ENCODE data around the gene IGF2. TPM values are rescaled to one million over a fixed set of nuclear protein-coding genes. Genes with fewer than 3 reads are reported as not detected.

IGF2 gene
- total RNA-seq, 5 donors from 2014 or later (not counting 1 experiment from before 2014, with no cell fraction given): 0.30 to 0.98 (median 0.60) TPM; not detected in 1

DNA sequence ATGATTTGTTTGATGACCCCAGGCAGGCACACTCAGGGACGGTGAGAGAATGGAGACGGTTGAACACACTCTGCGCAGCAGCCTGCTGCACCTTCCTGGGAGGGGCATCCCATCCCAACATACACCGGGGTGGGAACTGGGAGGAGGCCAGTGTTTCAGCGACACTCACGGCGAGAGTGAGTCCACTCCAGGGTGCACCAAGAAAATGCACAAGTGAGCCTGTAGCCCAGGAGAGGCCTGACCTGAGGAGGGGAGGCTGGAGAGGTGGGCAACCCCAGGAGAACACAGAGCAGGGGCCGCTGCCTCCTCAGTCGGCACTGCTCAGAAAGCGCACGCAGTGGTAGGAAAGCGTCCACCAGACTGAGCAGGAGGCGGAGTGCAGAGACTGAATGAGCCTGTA lies 54.5 kb downstream of the IGF2 start:
- peaks cover 12 to 22% of the 10 kb centered on the region in 2 donors for H3K27me3 Mint-ChIP-seq
- ChIA-PET CTCF (no interaction called here), POLR2A (no interaction called here)
- Histone ChIP-seq H3K27ac (ENCODE audit: low read length) (no peak overlapping the region), H3K4me3 (ENCODE audit: control insufficient read depth in 1 of 2, extremely low read depth in 1 of 2, low read length in 1 of 2) (no peak overlapping the region), H3K4me1 (ENCODE audit: control insufficient read depth in 1 of 2, extremely low read depth in 1 of 2, insufficient read depth in 2 of 2, low read length in 2 of 2) (no peaks in the 10 kb centered on the region), H3K36me3 (ENCODE audit: control insufficient read depth in 2 of 2, extremely low read depth in 1 of 2, insufficient read depth in 1 of 2, low read length in 1 of 2) (no peaks in the 10 kb centered on the region), H3K27me3 (replicated peaks in 1 of 2; ENCODE audit: control insufficient read depth in 2 of 2, extremely low read depth in 1 of 2, insufficient read depth in 2 of 2, low read length in 1 of 2) (peaks cover 0 to 30% of the 10 kb centered on the region in 2 experiments), H3K9me3 (no peaks in the 10 kb centered on the region)
- H3K27ac Mint-ChIP-seq: no peak overlapping the region
- no peak overlapping the region for H3K4me3 Mint-ChIP-seq
- H3K4me1 Mint-ChIP-seq: peaks cover 0 to 5% (median 0%) of the 10 kb centered on the region in 3 donors
- 98% methylated on average over 4 of the region's 13 CpGs for WGBS (ENCODE audit: insufficient coverage)
- H3K9me3 Mint-ChIP-seq: peaks cover 5 to 9% (median 8%) of the 10 kb centered on the region in 3 donors
- peaks cover 5% of the 10 kb centered on the region for H3K36me3 Mint-ChIP-seq
- ATAC-seq (replicated peaks in 1 of 4): no peak
- no peak for DNase-seq

Other genes with a start within 250 kb of the IGF2 start
- gene PRR33, start 247.5 kb downstream of the IGF2 start, total RNA-seq: under 1 TPM in 2 of 5 donors, not detected in 3; 0.10 to 0.12 TPM
- 10 to 100 TPM; 15.9 to 22.1 (median 18.2) TPM for gene TNNT3, start 219.7 kb downstream of the IGF2 start, total RNA-seq
- gene MRPL23, start 192.1 kb downstream of the IGF2 start, total RNA-seq: 10 to 100 TPM; 34.5 to 58.8 (median 37.8) TPM
- 1 to 10 TPM in 3 of 5 donors, not detected in 2; 1.7 to 2.3 (median 2.0) TPM for gene H19, start 141.5 kb downstream of the IGF2 start, total RNA-seq
- under 1 TPM in 2 of 5 donors, not detected in 3; 0.53 to 0.82 TPM for gene INS, start 21.8 kb upstream of the IGF2 start, total RNA-seq
- gene TH, start 32.4 kb upstream of the IGF2 start, total RNA-seq: not detected
- gene ASCL2, start 131.2 kb upstream of the IGF2 start, total RNA-seq: 1 to 10 TPM in 1 of 5 donors, under 1 TPM in 4; 0.29 to 1.3 (median 0.51) TPM
- gene C11orf21, start 162.5 kb upstream of the IGF2 start, total RNA-seq: 100 to 1,000 TPM in 2 of 5 donors, 10 to 100 TPM in 3; 62.3 to 133 (median 88.9) TPM
- 100 to 1,000 TPM in 2 of 5 donors, 10 to 100 TPM in 3; 66.9 to 185 (median 92.3) TPM for gene TSPAN32, start 162.6 kb upstream of the IGF2 start, total RNA-seq
- 100 to 1,000 TPM; 124 to 213 (median 146) TPM for gene CD81, start 237.9 kb upstream of the IGF2 start, total RNA-seq

Measured in T-cell (primary cell).